Bronchial epithelial cell (primary cell): Measurements from ENCODE around the gene RPS19. TPM values are rescaled to one million over a fixed set of nuclear protein-coding genes. Genes with fewer than 3 reads are reported as not detected.

ENCODE experiments used
- DNase-seq: peaks from one replicate; pipeline ENCODE4 v3.0.0-alpha.2; 2010; ENCODE audit warnings: low read depth
- FAIRE-seq: peaks from 2 replicates; lab custom pipeline; 2011; peaks lifted over from hg19 to GRCh38; lab: Jason Lieb, UNC
- H3K27me3 ChIP-seq: 2 replicates; pipeline ENCODE4 v1.5.1; 2011; ENCODE audit warnings: low read length; ENCODE audit not compliant: control insufficient read depth, insufficient read depth
- H3K36me3 ChIP-seq: 2 replicates; pipeline ENCODE4 v1.5.1; 2011; ENCODE audit warnings: low read length; ENCODE audit not compliant: control insufficient read depth, insufficient read depth
- H3K4me3 ChIP-seq: 2 replicates; pipeline ENCODE4 v1.5.1; 2011; ENCODE audit warnings: mild to moderate bottlenecking, low read depth, low read length, control low read depth
- CTCF ChIP-seq: IDR thresholded peaks from 2 replicates; pipeline ENCODE4 v1.5.1; 2011; ENCODE audit warnings: mild to moderate bottlenecking, moderate library complexity, low read length, control low read depth, inconsistent platforms; ENCODE audit not compliant: insufficient read depth, severe bottlenecking
- total RNA-seq: library from RNA; depleted of rRNA; stranded (reverse); fragments of >200 nt; gene quantifications from 2 replicates; pipeline ENCODE4 v1.2.1, GENCODE V29; 2014

The RPS19 gene
- total RNA-seq, 1 donor from 2014 or later, result 2,277 TPM

DNA sequence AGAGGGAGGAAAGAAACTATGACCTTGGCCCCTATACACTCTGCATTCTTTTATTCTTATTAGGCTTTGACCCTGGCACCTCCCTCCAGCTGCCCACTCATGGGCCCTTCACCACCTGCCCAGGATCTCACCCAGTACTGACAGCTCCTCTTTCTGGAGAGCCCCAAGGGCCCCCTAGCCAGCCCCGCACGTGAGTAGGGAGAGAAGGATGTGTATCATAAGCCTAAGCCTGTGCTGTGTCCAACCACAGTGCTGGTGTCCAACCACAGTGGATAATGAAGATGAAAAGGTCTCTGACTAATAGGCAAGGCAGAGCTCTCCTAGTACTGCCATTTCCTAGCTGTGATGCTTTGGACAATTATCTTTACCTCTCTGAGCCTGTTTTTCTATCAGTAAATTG, 11.0 kb upstream of the RPS19 start:
- no peaks in the 10 kb centered on the region for H3K36me3 ChIP-seq
- FAIRE-seq (no peak), DNase-seq (no peak)
- H3K4me3 ChIP-seq, result no peak overlapping the region
- H3K27me3 ChIP-seq, result peaks cover 4% of the 10 kb centered on the region
- no peak for TF ChIP-seq CTCF

GRCh38 chr19:41850381-41850780, 9.7 kb upstream of the RPS19 start:
- H3K27me3 ChIP-seq, result peaks cover 4% of the 10 kb centered on the region
- no peak for FAIRE-seq
- H3K4me3 ChIP-seq, result no peak overlapping the region
- no peak for DNase-seq
- no peak for TF ChIP-seq CTCF
- H3K36me3 ChIP-seq, result no peaks in the 10 kb centered on the region

- H3K36me3 ChIP-seq, result no peaks in the 10 kb centered on the region
- H3K4me3 ChIP-seq, result no peak overlapping the region
- TF ChIP-seq CTCF, result no peak
- FAIRE-seq (no peak), DNase-seq (no peak)
- peaks cover 4% of the 10 kb centered on the region for H3K27me3 ChIP-seq
Measured at GRCh38 chr19:41851456-41851855, 8.6 kb upstream of the RPS19 start.

- DNase-seq (no peak), FAIRE-seq (no peak)
- Histone ChIP-seq H3K27me3 (peaks cover 4% of the 10 kb centered on the region), H3K4me3 (no peak overlapping the region), H3K36me3 (no peaks in the 10 kb centered on the region)
- TF ChIP-seq CTCF, result no peak
Measured at GRCh38 chr19:41853344-41853743, 6.7 kb upstream of the RPS19 start.

DNA sequence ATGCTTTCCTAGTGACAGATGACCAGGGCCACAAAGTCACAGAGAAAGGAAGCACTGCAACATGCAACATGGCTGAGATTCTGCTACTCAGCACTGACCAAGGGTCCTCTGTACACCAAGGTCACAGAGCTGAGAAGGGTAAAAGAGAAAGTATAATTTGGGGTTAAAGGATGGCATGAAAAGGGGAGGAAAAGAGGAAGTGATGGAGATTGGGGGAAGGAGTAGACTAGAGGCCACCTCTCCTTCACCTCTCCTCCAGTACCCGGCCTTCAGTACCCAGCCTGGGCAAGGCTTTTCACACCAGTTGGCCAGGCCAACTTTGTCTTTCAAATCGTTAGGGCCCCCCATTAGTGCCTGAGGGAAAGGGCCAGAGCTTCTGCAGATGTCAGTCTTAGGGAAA, 6.3 kb upstream of the RPS19 start:
- DNase-seq (no peak), FAIRE-seq (no peak)
- Histone ChIP-seq H3K36me3 (no peaks in the 10 kb centered on the region), H3K27me3 (peaks cover 2% of the 10 kb centered on the region), H3K4me3 (no peak overlapping the region)
- no peak for TF ChIP-seq CTCF

DNA sequence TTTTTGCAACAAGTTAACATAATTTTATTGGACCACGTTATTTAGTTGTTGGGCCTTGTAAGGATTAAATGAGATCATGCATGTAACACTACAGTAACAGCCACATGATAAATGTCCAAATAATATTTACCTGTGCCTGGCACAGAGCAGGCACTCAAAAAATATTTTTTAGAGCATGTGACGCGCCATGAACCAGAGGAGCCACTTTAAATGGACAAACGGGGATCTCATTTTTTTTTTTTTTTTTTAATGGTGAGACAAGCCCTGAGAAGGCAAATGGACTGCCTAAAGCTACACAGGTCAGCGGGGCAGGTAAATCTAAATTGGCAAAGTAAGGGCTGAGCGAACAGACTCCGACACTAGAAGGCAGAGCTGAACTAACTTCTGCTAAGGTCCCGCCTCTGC, 840 bp upstream of the RPS19 start:
- Histone ChIP-seq H3K4me3 (no peak overlapping the region), H3K36me3 (peaks cover 30% of the 10 kb centered on the region), H3K27me3 (no peaks in the 10 kb centered on the region)
- no peak for FAIRE-seq
- DNase-seq, result no peak
- no peak for TF ChIP-seq CTCF
